Fibroblast of lung (primary cell): ENCODE results near the gene HM13.
"Not testable (repeated sequence)": the region's sequence is repeated elsewhere in the genome, so short reads cannot be mapped to it uniquely, and the experiment has no call there.

Experiments
- CTCF ChIP-seq, 2 donors: IDR thresholded peaks in 1 of 2; conservative IDR thresholded peaks in 1 of 2; 1 replicate in 1 of 2; 2 replicates in 1 of 2; pipeline ENCODE4 v1.5.1; 2011 to 2012; ENCODE audit warnings: low read length in 2 of 2, control low read depth in 1 of 2, inconsistent platforms in 1 of 2, low read depth in 1 of 2, mild to moderate bottlenecking in 1 of 2
- EZH2 ChIP-seq: IDR thresholded peaks from 2 replicates; pipeline ENCODE4 v1.5.1; 2012; ENCODE audit warnings: low read length, control low read depth, mild to moderate bottlenecking; ENCODE audit errors: missing control alignments

- not testable (repeated sequence) for TF ChIP-seq CTCF (conservative IDR thresholded peaks at IDR 0.05 in 1 of 2, IDR thresholded peaks at IDR 0.05 in 1 of 2; ENCODE audit: low read depth in 1 of 2, low read length in 2 of 2); EZH2
Measured at GRCh38 chr20:31579941-31580651, 65.9 kb downstream of the HM13 start.
